Mesodermal cell (in vitro differentiated cells): ENCODE data around the gene FAM43B.

ENCODE experiments used
- H3K27ac ChIP-seq: 2 replicates; pipeline ENCODE4 v1.7.0; 2013; ENCODE audit warnings: mild to moderate bottlenecking, low read depth, low read length, moderate library complexity; ENCODE audit not compliant: severe bottlenecking
- H3K36me3 ChIP-seq: 2 replicates; pipeline ENCODE4 v1.7.1; 2013; ENCODE audit warnings: mild to moderate bottlenecking, low read length, moderate library complexity; ENCODE audit not compliant: control insufficient read depth, insufficient read depth
- H3K4me1 ChIP-seq: one replicate; pipeline ENCODE4 v1.7.1; 2013; ENCODE audit warnings: mild to moderate bottlenecking, low read length; ENCODE audit not compliant: insufficient read depth, control insufficient read depth, poor library complexity, severe bottlenecking
- H3K4me3 ChIP-seq: 2 replicates; pipeline ENCODE4 v1.7.0; 2013; ENCODE audit warnings: low read length, control low read depth, mild to moderate bottlenecking; ENCODE audit not compliant: insufficient read depth, poor library complexity, severe bottlenecking; ENCODE audit errors: extremely low read depth
- H3K9me3 ChIP-seq: 2 replicates; pipeline ENCODE4 v1.7.1; 2013; ENCODE audit warnings: mild to moderate bottlenecking, low read length, moderate library complexity; ENCODE audit not compliant: control insufficient read depth
- WGBS, 2 experiments: methylation state at CpG; one replicate each; pipeline ENCODE4 v1.1.5; 2013; ENCODE audit warnings: missing lambda C conversion rate in 2 of 2; ENCODE audit not compliant: insufficient coverage in 2 of 2; 5-methylcytosine and 5-hydroxymethylcytosine counted together

The FAM43B gene

GRCh38 chr1:20575541-20576336 is 23.4 kb downstream of the FAM43B start:
- Histone ChIP-seq H3K36me3 (no peaks in the 10 kb centered on the region), H3K4me1 (no peaks in the 10 kb centered on the region)
- 83 to 87% methylated on average over 4 to 6 of the region's 10 CpGs for WGBS, 2 experiments

GRCh38 chr1:20578062-20578461 is 25.7 kb downstream of the FAM43B start:
- H3K4me3 ChIP-seq, result no peak overlapping the region
- no peaks in the 10 kb centered on the region for H3K4me1 ChIP-seq
- H3K36me3 ChIP-seq, result no peaks in the 10 kb centered on the region
- no CpG with 5 or more reads among the region's 3 CpGs for WGBS, 2 experiments
- no peaks in the 10 kb centered on the region for H3K9me3 ChIP-seq
- H3K27ac ChIP-seq, result no peak overlapping the region

More at GRCh38 chr1:20575541-20576336, 23.4 kb downstream of the FAM43B start:
- no peak overlapping the region for H3K27ac ChIP-seq
- no peaks in the 10 kb centered on the region for H3K9me3 ChIP-seq
- H3K4me3 ChIP-seq, result no peak overlapping the region

GRCh38 chr1:20578721-20579395 is 26.5 kb downstream of the FAM43B start:
- Histone ChIP-seq H3K4me3 (no peak overlapping the region), H3K36me3 (no peaks in the 10 kb centered on the region), H3K9me3 (no peaks in the 10 kb centered on the region), H3K27ac (no peak overlapping the region), H3K4me1 (no peaks in the 10 kb centered on the region)
- 80 to 84% methylated on average over 11 of the region's 13 CpGs for WGBS, 2 experiments

- 87% methylated on average over 2 of the region's 2 CpGs; no CpG with 5 or more reads in 1 of the 2 experiments for WGBS, 2 experiments
- Histone ChIP-seq H3K4me3 (no peak overlapping the region), H3K36me3 (no peaks in the 10 kb centered on the region), H3K4me1 (peaks cover 2% of the 10 kb centered on the region), H3K9me3 (no peaks in the 10 kb centered on the region), H3K27ac (no peak overlapping the region)
These were observed 32.5 kb downstream of the FAM43B start for GRCh38 chr1:20584890-20585289.

GRCh38 chr1:20586953-20587660 is 34.7 kb downstream of the FAM43B start:
- Histone ChIP-seq H3K36me3 (no peaks in the 10 kb centered on the region), H3K4me1 (peaks cover 6% of the 10 kb centered on the region), H3K9me3 (no peaks in the 10 kb centered on the region), H3K4me3 (no peak overlapping the region), H3K27ac (no peak overlapping the region)
- 72 to 78% methylated on average over 7 of the region's 10 CpGs for WGBS, 2 experiments

GRCh38 chr1:20587661-20588053 is 35.3 kb downstream of the FAM43B start:
- Histone ChIP-seq H3K9me3 (no peaks in the 10 kb centered on the region), H3K4me3 (no peak overlapping the region), H3K27ac (no peak overlapping the region), H3K4me1 (peaks cover 6% of the 10 kb centered on the region), H3K36me3 (no peaks in the 10 kb centered on the region)
- no CpG with 5 or more reads among the region's 2 CpGs for WGBS, 2 experiments

- Histone ChIP-seq H3K9me3 (no peaks in the 10 kb centered on the region), H3K36me3 (no peaks in the 10 kb centered on the region), H3K27ac (no peak within 1 kb of the TSS), H3K4me1 (peaks cover 6% of the 10 kb centered on the region), H3K4me3 (no peak within 1 kb of the TSS)
- 24 to 30% methylated on average over 7 to 9 of the region's 11 CpGs for WGBS, 2 experiments
These were observed 36.4 kb downstream of the FAM43B start, which contains the start of gene CDA for GRCh38 chr1:20588634-20589225. CDA (plus strand) TSS chr1:20589097; CDS start chr1:20589130, 33 bp downstream.

GRCh38 chr1:20589331-20590278 is 37.2 kb downstream of the FAM43B start:
- H3K9me3 ChIP-seq, result no peaks in the 10 kb centered on the region
- no peak overlapping the region for H3K4me3 ChIP-seq
- H3K36me3 ChIP-seq, result no peaks in the 10 kb centered on the region
- H3K27ac ChIP-seq, result no peak overlapping the region
- WGBS, 2 experiments, result 40 to 47% methylated on average over 9 of the region's 24 CpGs
- H3K4me1 ChIP-seq, result peaks cover 6% of the 10 kb centered on the region

- WGBS, 2 experiments, result 72 to 94% methylated on average over 4 to 5 of the region's 7 CpGs
- Histone ChIP-seq H3K9me3 (no peaks in the 10 kb centered on the region), H3K4me1 (peaks cover 6% of the 10 kb centered on the region), H3K36me3 (no peaks in the 10 kb centered on the region), H3K27ac (no peak overlapping the region), H3K4me3 (no peak overlapping the region)
These were observed 38.0 kb downstream of the FAM43B start for GRCh38 chr1:20590306-20590777.
